Thoracic aorta (tissue), 2 donors: Measurements from ENCODE around the gene RNF144A. TPM values are rescaled to one million over a fixed set of nuclear protein-coding genes. Genes with fewer than 3 reads are reported as not detected.
A peak's percentile ranks its signal among the peaks of the same experiment; 100 is the strongest.

Source experiments
- ATAC-seq: fragments of 150-250 bp; one replicate; pipeline ENCODE4 v1.8.0; 2017; ENCODE audit warnings: low read depth; ENCODE audit not compliant: insufficient number of reproducible peaks, low FRiP score
- DNase-seq: peaks from one replicate; pipeline ENCODE4 v3.0.0-alpha.2; 2020; ENCODE audit warnings: low spot score
- H3K27ac ChIP-seq, 2 donors: fragments of 200-600 bp; sonication (generic); 1 replicate in 1 of 2; 2 replicates in 1 of 2; pipeline ENCODE4 v1.5.1; 2016; ENCODE audit warnings: mild to moderate bottlenecking in 2 of 2, moderate library complexity in 2 of 2
- H3K27me3 ChIP-seq: fragments of 200-600 bp; sonication (generic); replicated peaks from 2 replicates; pipeline ENCODE4 v1.6.0; 2016; ENCODE audit warnings: mild to moderate bottlenecking; ENCODE audit not compliant: insufficient read depth
- H3K36me3 ChIP-seq: fragments of 200-600 bp; sonication (generic); one replicate; pipeline ENCODE4 v1.5.1; 2016
- H3K4me1 ChIP-seq, 2 donors: fragments of 200-600 bp; sonication (generic); 1 replicate in 1 of 2; 2 replicates in 1 of 2; pipeline versions ENCODE4 v1.5.1 to v1.6.0; 2016; ENCODE audit warnings: low read depth in 2 of 2, mild to moderate bottlenecking in 1 of 2; ENCODE audit not compliant: control insufficient read depth in 1 of 2
- H3K4me3 ChIP-seq: fragments of 200-600 bp; sonication (generic); 2 replicates; pipeline ENCODE4 v1.5.1; 2016; ENCODE audit warnings: mild to moderate bottlenecking
- H3K9me3 ChIP-seq: fragments of 200-600 bp; sonication (generic); 2 replicates; pipeline ENCODE4 v1.5.1; 2016
- CTCF ChIP-seq: fragments of 200-600 bp; sonication (generic); IDR thresholded peaks from one replicate; pipeline ENCODE4 v1.5.1; 2019; ENCODE audit warnings: antibody characterized with exemption
- total RNA-seq, 2 donors: library from RNA; depleted of rRNA; stranded (reverse); fragments of >200 nt; gene quantifications; one replicate each; pipeline versions ENCODE4 v1.1.0 to v1.2.3, GENCODE V29; 2016

RNF144A gene
- total RNA-seq, 2 donors from 2014 or later: 3.4 to 6.2 TPM

- ATAC-seq (peak; percentile 73), DNase-seq (no peak)
- Histone ChIP-seq H3K4me3 (no peak overlapping the region), H3K27me3 (no peaks in the 10 kb centered on the region), H3K36me3 (no peaks in the 10 kb centered on the region), H3K9me3 (no peaks in the 10 kb centered on the region), H3K27ac (peak overlapping the region in 1 of 2 donors; percentile 1), H3K4me1 (peaks cover 0 to 49% of the 10 kb centered on the region in 2 donors)
- TF ChIP-seq CTCF: no peak
Measured at GRCh38 chr2:7071154-7071553, 153.9 kb downstream of the RNF144A start.

- ATAC-seq: no peak
Measured at GRCh38 chr2:7071916-7072556, 154.8 kb downstream of the RNF144A start.

GRCh38 chr2:7073901-7074300 is 156.7 kb downstream of the RNF144A start:
- ATAC-seq: no peak

More at GRCh38 chr2:7071916-7072556, 154.8 kb downstream of the RNF144A start:
- TF ChIP-seq CTCF: no peak
- no peaks in the 10 kb centered on the region for H3K9me3 ChIP-seq
- no peaks in the 10 kb centered on the region for H3K27me3 ChIP-seq
- peaks cover 0 to 42% of the 10 kb centered on the region in 2 donors for H3K4me1 ChIP-seq
- H3K36me3 ChIP-seq: no peaks in the 10 kb centered on the region
- DNase-seq: no peak
- no peak overlapping the region for H3K4me3 ChIP-seq
- H3K27ac ChIP-seq: peak overlapping the region in 1 of 2 donors; percentile 1

GRCh38 chr2:7075834-7076233 is 158.6 kb downstream of the RNF144A start:
- Histone ChIP-seq H3K9me3 (no peaks in the 10 kb centered on the region), H3K4me1 (peaks cover 0 to 21% of the 10 kb centered on the region in 2 donors), H3K36me3 (no peaks in the 10 kb centered on the region), H3K27me3 (no peaks in the 10 kb centered on the region), H3K4me3 (no peak overlapping the region), H3K27ac (no peak overlapping the region)
- TF ChIP-seq CTCF: no peak
- DNase-seq: no peak
- ATAC-seq: no peak

More at GRCh38 chr2:7073901-7074300, 156.7 kb downstream of the RNF144A start:
- DNase-seq: no peak
- Histone ChIP-seq H3K4me3 (no peak overlapping the region), H3K27me3 (no peaks in the 10 kb centered on the region), H3K4me1 (peaks cover 0 to 30% of the 10 kb centered on the region in 2 donors), H3K9me3 (no peaks in the 10 kb centered on the region), H3K36me3 (no peaks in the 10 kb centered on the region), H3K27ac (no peak overlapping the region)
- TF ChIP-seq CTCF: no peak

- Histone ChIP-seq H3K27me3 (no peaks in the 10 kb centered on the region), H3K9me3 (no peaks in the 10 kb centered on the region), H3K4me1 (peaks cover 0 to 12% of the 10 kb centered on the region in 2 donors), H3K27ac (no peak overlapping the region), H3K4me3 (no peak overlapping the region), H3K36me3 (no peaks in the 10 kb centered on the region)
- DNase-seq (no peak), ATAC-seq (no peak)
- TF ChIP-seq CTCF: no peak
Measured at GRCh38 chr2:7077660-7078267, 160.6 kb downstream of the RNF144A start.
